ENCODE measurements around the gene FAM53B. TPM values are rescaled to one million over a fixed set of nuclear protein-coding genes. Genes with fewer than 3 reads are reported as not detected.
"Not testable (repeated sequence)": the region's sequence is repeated elsewhere in the genome, so short reads cannot be mapped to it uniquely, and the experiment has no call there.

FAM53B gene
- total and polyA plus RNA-seq, 8 donors = 12.8 to 34.6 (median 23.0) TPM

GRCh38 chr10:124588736-124589490 is 155.3 kb downstream of the FAM53B start:
- TF ChIP-seq, protein P1, sequence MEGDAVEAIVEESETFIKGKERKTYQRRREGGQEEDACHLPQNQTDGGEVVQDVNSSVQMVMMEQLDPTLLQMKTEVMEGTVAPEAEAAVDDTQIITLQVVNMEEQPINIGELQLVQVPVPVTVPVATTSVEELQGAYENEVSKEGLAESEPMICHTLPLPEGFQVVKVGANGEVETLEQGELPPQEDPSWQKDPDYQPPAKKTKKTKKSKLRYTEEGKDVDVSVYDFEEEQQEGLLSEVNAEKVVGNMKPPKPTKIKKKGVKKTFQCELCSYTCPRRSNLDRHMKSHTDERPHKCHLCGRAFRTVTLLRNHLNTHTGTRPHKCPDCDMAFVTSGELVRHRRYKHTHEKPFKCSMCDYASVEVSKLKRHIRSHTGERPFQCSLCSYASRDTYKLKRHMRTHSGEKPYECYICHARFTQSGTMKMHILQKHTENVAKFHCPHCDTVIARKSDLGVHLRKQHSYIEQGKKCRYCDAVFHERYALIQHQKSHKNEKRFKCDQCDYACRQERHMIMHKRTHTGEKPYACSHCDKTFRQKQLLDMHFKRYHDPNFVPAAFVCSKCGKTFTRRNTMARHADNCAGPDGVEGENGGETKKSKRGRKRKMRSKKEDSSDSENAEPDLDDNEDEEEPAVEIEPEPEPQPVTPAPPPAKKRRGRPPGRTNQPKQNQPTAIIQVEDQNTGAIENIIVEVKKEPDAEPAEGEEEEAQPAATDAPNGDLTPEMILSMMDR (IDR thresholded peaks at IDR 0.05) = no peak
- peak in 2 of 4 donors; percentile 41 to 59 for DNase-seq
- no peaks in the 10 kb centered on the region for H3K27me3 ChIP-seq
- H3K4me3 ChIP-seq = no peak overlapping the region
- peaks cover 0 to 9% of the 10 kb centered on the region in 2 donors for H3K4me1 ChIP-seq
- intact Hi-C loops (cut with DNase I) = no loop called here
- no peak overlapping the region for H3K27ac ChIP-seq
- H3K36me3 ChIP-seq = no peaks in the 10 kb centered on the region
- ATAC-seq = peak; percentile 51
- peaks cover 0 to 2% of the 10 kb centered on the region in 2 donors for H3K9me3 ChIP-seq

- H3K27ac ChIP-seq; H3K4me1 ChIP-seq; H3K9me3 ChIP-seq; H3K4me3 ChIP-seq; ATAC-seq; intact Hi-C loops (cut with DNase I); H3K36me3 ChIP-seq; H3K27me3 ChIP-seq: not testable (repeated sequence)
- peak in 1 of 4 donors; percentile 53 for DNase-seq
Measured at GRCh38 chr10:124588341-124588735, 155.8 kb downstream of the FAM53B start.

DNA sequence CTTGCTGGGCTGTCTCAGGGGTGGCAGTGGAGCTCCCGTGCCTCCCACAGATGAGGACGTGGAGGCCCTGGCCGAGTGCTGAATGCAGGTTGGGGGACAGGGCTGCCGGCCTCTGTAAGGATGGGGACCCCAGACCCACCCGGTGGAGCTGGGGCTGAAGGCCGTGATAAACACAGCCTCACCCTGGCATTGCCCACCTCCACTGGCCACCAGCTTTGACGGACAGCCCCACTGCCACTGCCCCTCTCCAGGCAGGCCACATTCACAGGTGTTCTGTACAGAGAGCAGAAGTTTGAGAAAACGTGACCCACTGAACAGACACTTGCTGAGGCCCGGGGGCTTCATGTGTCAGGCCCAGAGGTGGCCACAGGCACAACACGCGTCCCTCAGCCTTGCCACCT is 156.4 kb downstream of the FAM53B start:
- Histone ChIP-seq H3K4me3 (no peak overlapping the region), H3K4me1 (peaks cover 0 to 9% of the 10 kb centered on the region in 2 donors), H3K36me3 (no peaks in the 10 kb centered on the region), H3K27ac (no peak overlapping the region), H3K9me3 (peaks cover 0 to 2% of the 10 kb centered on the region in 2 donors), H3K27me3 (no peaks in the 10 kb centered on the region)
- ATAC-seq (no peak), DNase-seq (peak in 1 of 4 donors; percentile 63)
- intact Hi-C loops (cut with DNase I) = no loop called here
- TF ChIP-seq, protein P1 (IDR thresholded peaks at IDR 0.05) = no peak

- Histone ChIP-seq H3K9me3 (no peaks in the 10 kb centered on the region), H3K4me3 (no peak overlapping the region), H3K27ac (no peak overlapping the region), H3K4me1 (peaks cover 0 to 9% of the 10 kb centered on the region in 2 donors), H3K36me3 (no peaks in the 10 kb centered on the region), H3K27me3 (no peaks in the 10 kb centered on the region)
- ATAC-seq = no peak
- intact Hi-C loops (cut with DNase I) = no loop called here
- no peak for DNase-seq
- TF ChIP-seq, protein P1 (IDR thresholded peaks at IDR 0.05) = no peak
Measured at GRCh38 chr10:124586142-124586541, 158.0 kb downstream of the FAM53B start.

- ATAC-seq = peak; percentile 62
- no peaks in the 10 kb centered on the region for H3K9me3 ChIP-seq
- intact Hi-C loops (cut with DNase I) = no loop called here
Measured at GRCh38 chr10:124579011-124579399, 165.2 kb downstream of the FAM53B start.

More at GRCh38 chr10:124579011-124579399, 165.2 kb downstream of the FAM53B start:
- no peaks in the 10 kb centered on the region for H3K27me3 ChIP-seq
- no peaks in the 10 kb centered on the region for H3K36me3 ChIP-seq
- H3K4me3 ChIP-seq = no peak overlapping the region
- TF ChIP-seq, protein P1 (IDR thresholded peaks at IDR 0.05) = no peak
- no peak overlapping the region for H3K27ac ChIP-seq
- H3K4me1 ChIP-seq = no peaks in the 10 kb centered on the region
- DNase-seq = peak in 2 of 4 donors; percentile 28 to 69
